ENCODE data around the gene HFE.

DNA sequence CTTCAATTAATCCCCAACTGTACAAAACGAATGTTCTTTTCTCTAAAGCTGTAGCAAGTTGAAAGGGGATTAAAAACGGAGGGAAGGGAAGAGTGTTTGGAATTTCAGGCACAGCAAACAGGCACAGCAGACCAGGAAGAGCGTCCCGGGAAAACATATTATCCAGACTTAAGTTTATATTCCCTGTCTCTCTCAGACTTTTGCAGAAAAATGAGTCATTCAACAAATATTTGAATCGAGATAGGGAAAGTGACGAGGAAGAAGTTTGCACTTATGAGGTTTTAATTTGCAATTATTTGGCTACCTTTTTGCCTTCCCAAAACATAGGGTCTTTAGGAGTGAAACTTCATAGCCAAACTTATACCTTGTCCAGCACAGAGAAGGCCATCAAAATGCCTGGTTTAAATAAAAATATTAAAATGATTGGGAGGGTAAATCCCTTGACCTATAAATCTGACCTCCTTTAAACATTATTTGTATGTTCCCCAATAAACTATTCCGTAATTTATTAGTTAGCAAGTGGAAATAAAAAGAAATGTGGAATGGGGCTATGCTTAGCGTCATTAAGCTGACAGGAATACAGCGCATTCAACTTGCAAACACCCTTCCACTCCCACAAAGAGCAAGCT lies 16.0 kb downstream of the HFE start:
- TF ChIP-seq POLR2A (IDR thresholded peaks at IDR 0.05) = no peak
- TF ChIP-seq, protein P1, sequence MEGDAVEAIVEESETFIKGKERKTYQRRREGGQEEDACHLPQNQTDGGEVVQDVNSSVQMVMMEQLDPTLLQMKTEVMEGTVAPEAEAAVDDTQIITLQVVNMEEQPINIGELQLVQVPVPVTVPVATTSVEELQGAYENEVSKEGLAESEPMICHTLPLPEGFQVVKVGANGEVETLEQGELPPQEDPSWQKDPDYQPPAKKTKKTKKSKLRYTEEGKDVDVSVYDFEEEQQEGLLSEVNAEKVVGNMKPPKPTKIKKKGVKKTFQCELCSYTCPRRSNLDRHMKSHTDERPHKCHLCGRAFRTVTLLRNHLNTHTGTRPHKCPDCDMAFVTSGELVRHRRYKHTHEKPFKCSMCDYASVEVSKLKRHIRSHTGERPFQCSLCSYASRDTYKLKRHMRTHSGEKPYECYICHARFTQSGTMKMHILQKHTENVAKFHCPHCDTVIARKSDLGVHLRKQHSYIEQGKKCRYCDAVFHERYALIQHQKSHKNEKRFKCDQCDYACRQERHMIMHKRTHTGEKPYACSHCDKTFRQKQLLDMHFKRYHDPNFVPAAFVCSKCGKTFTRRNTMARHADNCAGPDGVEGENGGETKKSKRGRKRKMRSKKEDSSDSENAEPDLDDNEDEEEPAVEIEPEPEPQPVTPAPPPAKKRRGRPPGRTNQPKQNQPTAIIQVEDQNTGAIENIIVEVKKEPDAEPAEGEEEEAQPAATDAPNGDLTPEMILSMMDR (IDR thresholded peaks at IDR 0.05) = no peak
- no peak for TF ChIP-seq EP300 (IDR thresholded peaks at IDR 0.05)

All from sigmoid colon (tissue), 4 donors.